ENCODE measurements around the gene GALM. TPM values are rescaled to one million over a fixed set of nuclear protein-coding genes. Genes with fewer than 3 reads are reported as not detected.

The GALM gene
- total and polyA plus RNA-seq, 2 of the 13 experiments (the other 11 are each of a cell fraction or from before 2014, with no cell fraction given): 65.5 to 90.0 TPM

- no peak for TF ChIP-seq ATF7-NPFF (CRISPR knock-in tag; IDR thresholded peaks at IDR 0.05; ENCODE audit: low read depth)
- TF ChIP-seq GATAD1 (CRISPR knock-in tag; IDR thresholded peaks at IDR 0.05): no peak
- no peak for TF ChIP-seq ZBTB38 (CRISPR knock-in tag; IDR thresholded peaks at IDR 0.05)
- TF ChIP-seq ZIK1 (CRISPR knock-in tag; IDR thresholded peaks at IDR 0.05; ENCODE audit: borderline replicate concordance, low read depth): no peak
- TF ChIP-seq BRD4 (CRISPR knock-in tag; IDR thresholded peaks at IDR 0.05): no peak
- no peak for TF ChIP-seq CSRNP1 (CRISPR knock-in tag; IDR thresholded peaks at IDR 0.05)
- TF ChIP-seq, protein P1, sequence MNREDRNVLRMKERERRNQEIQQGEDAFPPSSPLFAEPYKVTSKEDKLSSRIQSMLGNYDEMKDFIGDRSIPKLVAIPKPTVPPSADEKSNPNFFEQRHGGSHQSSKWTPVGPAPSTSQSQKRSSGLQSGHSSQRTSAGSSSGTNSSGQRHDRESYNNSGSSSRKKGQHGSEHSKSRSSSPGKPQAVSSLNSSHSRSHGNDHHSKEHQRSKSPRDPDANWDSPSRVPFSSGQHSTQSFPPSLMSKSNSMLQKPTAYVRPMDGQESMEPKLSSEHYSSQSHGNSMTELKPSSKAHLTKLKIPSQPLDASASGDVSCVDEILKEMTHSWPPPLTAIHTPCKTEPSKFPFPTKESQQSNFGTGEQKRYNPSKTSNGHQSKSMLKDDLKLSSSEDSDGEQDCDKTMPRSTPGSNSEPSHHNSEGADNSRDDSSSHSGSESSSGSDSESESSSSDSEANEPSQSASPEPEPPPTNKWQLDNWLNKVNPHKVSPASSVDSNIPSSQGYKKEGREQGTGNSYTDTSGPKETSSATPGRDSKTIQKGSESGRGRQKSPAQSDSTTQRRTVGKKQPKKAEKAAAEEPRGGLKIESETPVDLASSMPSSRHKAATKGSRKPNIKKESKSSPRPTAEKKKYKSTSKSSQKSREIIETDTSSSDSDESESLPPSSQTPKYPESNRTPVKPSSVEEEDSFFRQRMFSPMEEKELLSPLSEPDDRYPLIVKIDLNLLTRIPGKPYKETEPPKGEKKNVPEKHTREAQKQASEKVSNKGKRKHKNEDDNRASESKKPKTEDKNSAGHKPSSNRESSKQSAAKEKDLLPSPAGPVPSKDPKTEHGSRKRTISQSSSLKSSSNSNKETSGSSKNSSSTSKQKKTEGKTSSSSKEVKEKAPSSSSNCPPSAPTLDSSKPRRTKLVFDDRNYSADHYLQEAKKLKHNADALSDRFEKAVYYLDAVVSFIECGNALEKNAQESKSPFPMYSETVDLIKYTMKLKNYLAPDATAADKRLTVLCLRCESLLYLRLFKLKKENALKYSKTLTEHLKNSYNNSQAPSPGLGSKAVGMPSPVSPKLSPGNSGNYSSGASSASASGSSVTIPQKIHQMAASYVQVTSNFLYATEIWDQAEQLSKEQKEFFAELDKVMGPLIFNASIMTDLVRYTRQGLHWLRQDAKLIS (CRISPR knock-in tag; IDR thresholded peaks at IDR 0.05): no peak
- no peak for TF ChIP-seq ZNF24 (IDR thresholded peaks at IDR 0.05)
- no peak for TF ChIP-seq RBM39 (IDR thresholded peaks at IDR 0.05; ENCODE audit: low read depth, low read length, poor library complexity, severe bottlenecking)
- no peak for TF ChIP-seq RARA (CRISPR knock-in tag; IDR thresholded peaks at IDR 0.05)
- no peak for TF ChIP-seq SAFB2 (CRISPR knock-in tag; IDR thresholded peaks at IDR 0.05; ENCODE audit: borderline replicate concordance, low read depth)
- intact Hi-C loops (cut with micrococcal nuclease; ENCODE audit: unreplicated experiment): loop anchor here (1.0 kb wide), 1 partner anchor 89 kb away; no protein-coding TSS in a partner anchor
- Histone ChIP-seq H2AFZ (ENCODE audit: low read length) (no peak overlapping the region), H3K9me3 (ENCODE audit: low read length) (no peaks in the 10 kb centered on the region), H3K4me2 (ENCODE audit: low read depth, low read length) (no peak overlapping the region), H4K20me1 (ENCODE audit: insufficient read depth, low read length) (no peaks in the 10 kb centered on the region), H3K4me1 (ENCODE audit: insufficient read depth, low read length) (peaks cover 53% of the 10 kb centered on the region), H3K27ac (ENCODE audit: extremely low read length, insufficient read depth, low read length) (peak overlapping the region; percentile 46), H3K36me3 (replicated peaks in 1 of 2; ENCODE audit: control insufficient read depth in 1 of 2, insufficient read depth in 2 of 2, low read length in 2 of 2) (peaks cover 11 to 43% of the 10 kb centered on the region in 2 experiments), H3K4me3 (replicated peaks in 1 of 3; ENCODE audit: insufficient read depth in 1 of 3, low read depth in 2 of 3, low read length in 3 of 3) (no peak overlapping the region), H3K27me3 (ENCODE audit: control insufficient read depth in 1 of 2, insufficient read depth in 2 of 2, low read length in 2 of 2) (no peaks in the 10 kb centered on the region), H3K9ac (ENCODE audit: insufficient read depth, low read depth, low read length) (0 out of 2 replicates have a peak overlapping the region, but pooled peaks have one; percentile 15), H3K79me2 (ENCODE audit: insufficient read depth, low read length) (peaks cover under 1% of the 10 kb centered on the region)
- no peak for FAIRE-seq
- no TSS peak for BruUV-seq (replicated peaks)
- POLR2A ChIA-PET: interaction anchor here (1.3 to 1.8 kb wide), 3 partner anchors 26 to 80 kb away, joined by 3 to 14 read pairs (median 5); partner anchors contain the start of gene GALM
- CTCF ChIA-PET (ENCODE audit: low intra/inter-chr PET ratio, low total read pairs): no interaction called here
- no peak for ATAC-seq
- DNase-seq (ENCODE audit: low spot score): no peak
- in situ Hi-C loops (cut with HindIII; ENCODE audit: extremely low pct_ligation_motif_present, low pct_unique_long_range_greater_than_20kb): no loop called here
- 98% methylated on average over 2 of the region's 2 CpGs for WGBS (ENCODE audit: low lambda C conversion rate)
These were observed 26.1 kb downstream of the GALM start for GRCh38 chr2:38691994-38692393.

All from HepG2 (cell line).